ENCODE results near the gene ATG2A.

Gene ATG2A

GRCh38 chr11:64876835-64877341 lies 40.1 kb downstream of the ATG2A start:
- H3K4me3 ChIP-seq (ENCODE audit: low read depth, low read length): peak overlapping the region; percentile 90
- no peak for TF ChIP-seq CTCF (IDR thresholded peaks at IDR 0.05; ENCODE audit: borderline replicate concordance, insufficient read depth, low read depth, low read length)

- no peak for TF ChIP-seq CTCF (IDR thresholded peaks at IDR 0.05; ENCODE audit: borderline replicate concordance, insufficient read depth, low read depth, low read length)
- peak overlapping the region; percentile 90 for H3K4me3 ChIP-seq (ENCODE audit: low read depth, low read length)
Observed at GRCh38 chr11:64876229-64876750, 40.7 kb downstream of the ATG2A start.

- no peak for TF ChIP-seq CTCF (IDR thresholded peaks at IDR 0.05; ENCODE audit: borderline replicate concordance, insufficient read depth, low read depth, low read length)
- H3K4me3 ChIP-seq (ENCODE audit: low read depth, low read length): peak overlapping the region; percentile 90
Observed at GRCh38 chr11:64875369-64876228, 41.4 kb downstream of the ATG2A start.

- no peak for TF ChIP-seq CTCF (IDR thresholded peaks at IDR 0.05; ENCODE audit: borderline replicate concordance, insufficient read depth, low read depth, low read length)
- H3K4me3 ChIP-seq (ENCODE audit: low read depth, low read length): peak overlapping the region; percentile 90
Observed at GRCh38 chr11:64874308-64875240, 42.4 kb downstream of the ATG2A start.

- peak overlapping the region; percentile 44 for H3K4me3 ChIP-seq (ENCODE audit: low read depth, low read length)
- no peak for TF ChIP-seq CTCF (IDR thresholded peaks at IDR 0.05; ENCODE audit: borderline replicate concordance, insufficient read depth, low read depth, low read length)
Observed at GRCh38 chr11:64872790-64873488, 44.1 kb downstream of the ATG2A start.

GRCh38 chr11:64871492-64871891 lies 45.5 kb downstream of the ATG2A start:
- TF ChIP-seq CTCF (IDR thresholded peaks at IDR 0.05; ENCODE audit: borderline replicate concordance, insufficient read depth, low read depth, low read length): no peak
- peak overlapping the region; percentile 49 for H3K4me3 ChIP-seq (ENCODE audit: low read depth, low read length)

Measured in GM12875 (cell line).